Measurements from ENCODE around the gene FAM83E.
"Not testable (repeated sequence)": the region's sequence is repeated elsewhere in the genome, so short reads cannot be mapped to it uniquely, and the experiment has no call there.

Gene FAM83E

GRCh38 chr19:48641850-48642249 lies 27.0 kb upstream of the FAM83E start:
- DNase-seq (ENCODE audit: low read depth, low spot score), result no peak

DNA sequence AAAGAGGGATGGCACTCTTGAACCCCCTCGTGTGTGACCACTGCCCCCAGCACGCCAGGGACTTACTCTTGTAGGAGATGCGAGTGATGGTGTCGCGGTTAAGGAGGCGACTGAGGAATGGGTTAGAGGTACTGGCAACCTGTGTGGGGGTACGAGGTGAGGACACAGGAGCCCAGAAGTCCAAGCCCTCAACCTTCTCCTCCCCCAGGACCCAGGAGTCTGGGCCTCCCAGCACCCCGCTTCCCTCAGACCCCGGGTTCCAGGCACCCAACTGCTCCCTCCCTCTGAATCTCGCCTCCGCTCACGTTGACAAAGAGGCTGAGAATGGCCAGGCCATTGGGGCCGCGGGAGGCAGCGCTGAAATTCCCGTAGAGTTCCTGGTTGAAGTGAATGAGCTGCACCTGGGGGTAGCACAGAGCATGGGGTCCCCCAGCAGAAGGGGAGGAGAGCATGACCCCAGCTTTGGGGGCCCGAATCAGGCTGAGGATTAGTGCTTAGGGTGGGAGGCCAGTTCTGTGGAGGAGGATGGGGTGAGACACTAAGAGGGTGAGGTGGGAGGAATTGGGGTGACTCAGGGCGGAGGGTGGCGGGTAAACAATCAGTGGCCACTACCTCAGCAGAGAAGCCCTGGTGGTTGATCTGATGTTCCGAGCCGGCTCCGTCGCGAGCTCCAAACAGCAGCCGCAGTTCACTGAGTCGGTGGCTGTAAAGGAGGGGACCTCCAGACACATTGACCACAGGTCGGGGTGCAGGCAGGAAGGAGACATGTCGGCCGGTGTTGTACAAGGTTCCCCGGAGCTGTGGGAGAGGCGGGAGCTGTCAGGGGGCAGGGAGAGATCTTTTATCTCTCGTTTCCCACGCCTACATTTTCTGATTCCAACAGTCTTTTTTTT lies 24.9 kb upstream of the FAM83E start:
- DNase-seq (ENCODE audit: low read depth, low spot score), result no peak

GRCh38 chr19:48638831-48639381 lies 24.0 kb upstream of the FAM83E start:
- DNase-seq (ENCODE audit: low read depth, low spot score), result no peak

GRCh38 chr19:48637948-48638830 lies 23.3 kb upstream of the FAM83E start:
- DNase-seq (ENCODE audit: low read depth, low spot score), result no peak

DNA sequence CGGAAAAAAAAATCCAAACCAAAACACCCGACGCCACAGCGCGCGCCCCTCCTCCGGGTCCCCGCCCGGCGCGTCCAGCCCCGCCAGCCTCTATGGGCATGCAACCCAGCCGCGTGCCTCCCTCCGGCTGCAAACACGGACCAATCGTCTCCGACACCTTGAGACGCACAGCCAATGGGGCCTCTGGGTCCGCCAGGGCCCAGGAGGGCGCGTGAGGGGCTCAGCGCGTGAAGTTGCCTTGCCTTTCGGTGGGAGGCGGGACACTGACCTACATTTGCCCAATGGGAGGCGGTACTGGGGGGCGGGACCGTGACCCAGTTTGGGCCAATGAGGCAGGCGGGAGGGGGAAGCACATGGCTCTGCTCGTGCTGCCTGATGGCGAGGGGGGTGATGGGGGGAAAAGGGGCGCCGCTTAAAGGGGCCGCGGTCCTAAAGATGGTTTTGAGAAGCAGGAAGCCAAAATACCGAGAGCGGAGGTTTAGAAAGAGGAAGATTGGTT lies 22.6 kb upstream of the FAM83E start:
- DNase-seq (ENCODE audit: low read depth, low spot score), result no peak

DNA sequence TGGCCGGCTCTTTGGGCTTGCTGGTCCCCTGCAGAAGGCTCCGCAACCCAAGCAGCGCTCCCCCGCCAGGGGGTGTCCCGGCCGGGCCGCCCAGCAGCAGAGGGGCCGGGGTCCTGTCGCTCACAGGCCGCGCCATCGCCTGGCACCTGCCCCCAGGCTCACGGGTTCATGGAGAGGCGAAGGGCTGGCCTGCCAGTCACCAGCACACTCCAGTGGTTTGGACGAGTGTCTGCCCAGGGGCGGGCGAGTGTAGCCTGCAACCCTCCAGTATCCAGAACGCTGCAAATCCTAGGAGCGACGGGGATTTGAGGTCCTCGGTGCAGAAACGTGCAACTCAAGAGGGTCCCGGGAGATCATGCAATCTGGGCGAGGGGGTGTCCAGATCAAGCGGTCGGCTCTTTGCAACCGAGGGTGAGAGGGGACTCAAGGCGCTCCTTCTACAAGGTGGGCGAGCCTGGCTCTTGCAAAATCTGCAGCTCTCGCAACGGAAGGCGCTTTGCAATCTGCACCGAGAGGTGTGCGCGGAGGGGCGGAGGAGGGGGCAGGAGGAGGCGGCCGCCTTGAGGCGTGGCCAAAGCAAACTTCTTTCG lies 22.1 kb upstream of the FAM83E start, which contains the start of gene DBP:
TSS of gene DBP (minus strand) at position 521 of the 590 bp plus-strand sequence. CDS start at position 136, 385 bp downstream.
- no peak for DNase-seq (ENCODE audit: low read depth, low spot score)

DNA sequence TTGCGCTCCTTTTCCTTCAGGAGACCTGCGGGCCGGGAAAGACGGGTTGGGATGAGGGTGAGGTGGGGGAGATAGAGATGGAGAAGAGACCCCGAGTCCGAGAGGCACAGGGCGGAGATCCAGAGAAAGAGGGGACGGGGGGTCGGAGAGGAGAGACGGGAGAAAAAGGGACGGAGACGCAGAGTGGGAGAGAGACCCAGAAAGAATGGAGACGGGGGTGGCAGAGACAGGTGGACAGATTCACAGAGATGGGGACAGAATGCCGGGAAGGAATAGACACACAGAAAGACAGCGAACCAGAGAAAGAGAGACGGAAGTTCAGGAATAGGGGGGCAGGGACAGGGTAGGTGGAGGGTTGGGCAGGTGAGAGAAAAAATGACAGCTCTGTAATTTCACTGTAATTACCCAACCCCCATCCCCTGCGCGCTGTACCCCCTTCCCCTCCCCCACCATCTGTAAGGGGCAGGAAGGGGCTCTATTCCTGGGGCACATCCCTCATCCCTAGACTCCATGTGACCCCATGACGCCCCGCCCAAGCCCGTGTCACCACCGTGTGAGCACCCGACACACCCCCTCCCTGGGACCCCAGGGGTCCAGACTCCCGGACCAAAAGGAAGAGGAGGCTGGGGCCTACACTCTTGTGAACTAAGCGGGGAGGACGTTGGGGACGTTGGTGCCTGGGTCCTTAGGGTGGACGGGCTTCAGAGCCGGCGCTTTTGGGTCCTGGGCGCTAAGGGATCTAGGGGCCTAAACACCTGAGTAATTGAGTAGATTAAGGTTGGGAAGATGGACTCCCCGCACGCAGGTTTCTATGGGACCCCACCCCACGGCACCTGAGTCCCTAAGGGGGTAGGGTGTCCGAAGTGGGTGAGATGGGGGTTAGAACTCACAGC lies 21.3 kb upstream of the FAM83E start:
- no peak for DNase-seq (ENCODE audit: low read depth, low spot score)

DNA sequence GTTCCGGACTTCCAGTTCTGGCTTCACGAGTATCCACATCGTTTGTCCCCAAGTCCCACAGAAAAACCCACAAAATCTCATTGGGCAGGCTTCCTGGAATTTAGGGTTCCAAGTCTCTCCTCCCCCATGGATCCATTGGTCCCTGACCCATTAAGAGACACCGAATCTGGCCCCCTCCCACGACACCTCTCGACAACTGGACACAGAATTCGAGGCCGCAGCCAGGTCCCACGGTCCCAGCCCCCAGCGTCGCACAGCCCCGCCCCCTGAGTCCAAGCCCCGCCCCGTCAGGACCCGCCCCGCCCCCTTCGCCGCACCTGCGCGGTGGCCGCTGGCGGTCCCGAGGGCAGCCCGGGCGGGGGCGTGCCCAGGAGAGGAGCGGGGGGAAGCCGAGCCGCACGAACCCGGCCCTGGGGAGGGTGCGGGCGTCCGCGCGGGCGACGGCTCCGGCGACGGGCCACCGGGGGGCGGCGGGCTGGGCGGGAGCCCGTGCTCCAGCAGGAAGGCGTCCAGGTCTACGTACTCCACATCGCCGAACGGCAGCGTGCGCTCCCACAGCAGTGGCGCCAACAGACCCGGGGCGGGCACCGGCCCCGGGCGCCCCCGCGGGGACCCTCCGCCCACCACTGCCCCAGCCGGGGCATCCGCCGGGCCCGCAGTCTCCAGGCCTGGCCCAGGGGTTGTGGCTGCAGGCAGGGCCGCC lies 20.5 kb upstream of the FAM83E start:
- no peak for DNase-seq (ENCODE audit: low read depth, low spot score)

DNA sequence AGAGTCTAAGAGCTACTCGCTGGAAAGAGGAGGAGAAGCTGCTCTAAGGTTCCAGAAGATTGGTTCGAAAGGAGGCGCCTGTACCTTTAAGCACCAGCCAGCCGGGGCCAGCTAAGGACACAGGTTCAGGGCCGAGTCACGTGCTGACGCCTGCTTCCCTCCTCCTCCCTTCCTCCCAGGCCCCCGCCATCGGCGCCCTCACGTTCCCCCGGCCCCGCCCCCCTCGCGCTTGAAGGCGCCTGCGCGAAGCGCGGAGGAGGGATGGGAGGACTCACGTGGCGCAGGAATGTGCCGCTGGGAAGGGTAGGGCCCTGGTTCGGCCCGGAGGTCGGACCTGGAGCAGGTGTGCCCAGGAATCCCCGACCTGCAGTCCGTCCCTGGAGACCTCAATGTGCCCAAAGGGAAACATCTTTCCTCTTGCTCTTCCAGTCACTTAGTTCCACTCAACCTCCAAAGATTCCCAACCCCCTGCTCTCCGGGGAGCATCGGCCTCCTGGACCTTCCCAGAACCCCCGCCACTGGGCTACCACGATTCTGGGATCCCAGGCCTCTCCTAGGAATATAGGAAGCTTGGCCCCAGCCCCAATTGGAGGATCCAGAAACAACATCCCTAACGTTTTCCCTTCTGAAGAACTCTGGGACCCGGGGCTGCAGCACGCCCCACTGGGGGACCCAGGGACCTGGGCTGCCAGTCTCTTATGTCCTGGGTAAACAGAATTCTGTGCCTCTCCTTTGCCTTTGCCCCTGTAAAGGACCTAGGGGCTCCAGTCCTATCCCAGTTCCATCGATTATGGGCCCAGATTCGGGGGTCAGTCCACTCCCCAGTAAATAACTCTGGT lies 19.8 kb upstream of the FAM83E start:
- no peak for DNase-seq (ENCODE audit: low read depth, low spot score)

DNA sequence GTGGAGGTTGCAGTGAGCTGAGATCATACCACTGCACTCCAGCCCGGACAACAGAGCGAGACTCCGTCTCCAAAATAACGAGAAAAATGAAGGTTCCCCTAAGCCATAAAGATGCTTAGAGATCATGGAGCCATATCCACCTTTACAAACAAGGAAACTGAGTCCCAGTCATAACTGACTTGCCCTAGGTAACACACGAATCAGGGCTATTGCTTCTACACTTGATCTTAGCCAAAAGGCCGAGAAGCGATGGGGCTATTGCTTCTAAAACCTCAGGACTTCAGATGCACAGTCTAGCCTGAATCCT lies 19.1 kb upstream of the FAM83E start:
- DNase-seq (ENCODE audit: low read depth, low spot score), result no peak

- no peak for DNase-seq (ENCODE audit: low read depth, low spot score)
Observed at GRCh38 chr19:48633148-48634035, 18.5 kb upstream of the FAM83E start.

GRCh38 chr19:48632692-48633147 lies 17.8 kb upstream of the FAM83E start:
- no peak for DNase-seq (ENCODE audit: low read depth, low spot score)

GRCh38 chr19:48632286-48632685 lies 17.4 kb upstream of the FAM83E start:
- DNase-seq (ENCODE audit: low read depth, low spot score), result not testable (repeated sequence)

GRCh38 chr19:48631225-48631624 lies 16.3 kb upstream of the FAM83E start:
- DNase-seq (ENCODE audit: low read depth, low spot score), result no peak

DNA sequence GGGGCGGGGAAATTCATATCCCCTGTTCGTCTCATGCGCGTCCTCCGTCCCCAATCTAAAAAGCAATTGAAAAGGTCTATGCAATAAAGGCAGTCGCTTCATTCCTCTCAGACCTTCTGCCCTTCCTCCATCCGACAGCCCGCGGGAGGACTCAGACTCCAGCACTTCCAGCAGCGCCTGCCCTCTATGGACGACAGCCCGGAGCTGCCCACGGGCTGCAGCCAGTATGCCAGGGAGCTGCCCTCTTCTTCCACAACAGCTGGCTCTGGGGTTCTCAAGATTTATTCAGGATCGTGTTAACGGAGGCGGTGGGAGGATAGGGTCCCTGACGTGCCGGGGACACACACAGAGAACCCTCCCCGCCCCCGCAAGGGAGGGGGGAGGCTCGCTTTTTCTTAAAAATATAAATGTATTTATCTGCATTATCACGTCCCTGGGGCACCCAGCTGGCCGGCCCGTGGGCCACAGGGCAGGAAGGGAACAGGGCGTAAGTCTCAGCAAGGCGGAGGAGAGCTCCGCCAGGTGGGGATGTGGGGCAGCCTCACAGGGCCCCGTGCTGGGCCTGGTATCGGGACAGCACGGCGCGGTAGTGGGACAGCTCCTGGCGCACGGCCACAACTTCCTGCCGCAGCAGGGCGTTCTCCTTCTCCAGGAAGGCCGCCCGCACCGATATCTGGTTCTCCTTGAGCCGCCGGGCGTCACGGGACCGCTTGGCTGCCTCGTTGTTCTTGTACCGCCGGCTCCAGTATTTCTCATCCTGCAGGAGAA lies 15.6 kb upstream of the FAM83E start:
- no peak for DNase-seq (ENCODE audit: low read depth, low spot score)

GRCh38 chr19:48629599-48630295 lies 14.9 kb upstream of the FAM83E start:
- no peak for DNase-seq (ENCODE audit: low read depth, low spot score)

DNA sequence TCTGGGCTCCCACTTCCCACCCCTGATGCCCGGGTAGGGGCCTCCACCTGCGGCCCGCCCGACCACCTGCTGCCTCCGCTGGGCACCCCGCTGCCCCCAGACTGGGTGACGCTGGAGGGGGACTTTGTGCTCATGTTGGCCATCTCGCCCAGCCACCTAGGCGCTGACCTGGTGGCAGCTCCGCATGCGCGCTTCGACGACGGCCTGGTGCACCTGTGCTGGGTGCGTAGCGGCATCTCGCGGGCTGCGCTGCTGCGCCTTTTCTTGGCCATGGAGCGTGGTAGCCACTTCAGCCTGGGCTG lies 14.4 kb upstream of the FAM83E start:
- no peak for DNase-seq (ENCODE audit: low read depth, low spot score)
